ENCODE data around the gene EEFSEC.

DNA sequence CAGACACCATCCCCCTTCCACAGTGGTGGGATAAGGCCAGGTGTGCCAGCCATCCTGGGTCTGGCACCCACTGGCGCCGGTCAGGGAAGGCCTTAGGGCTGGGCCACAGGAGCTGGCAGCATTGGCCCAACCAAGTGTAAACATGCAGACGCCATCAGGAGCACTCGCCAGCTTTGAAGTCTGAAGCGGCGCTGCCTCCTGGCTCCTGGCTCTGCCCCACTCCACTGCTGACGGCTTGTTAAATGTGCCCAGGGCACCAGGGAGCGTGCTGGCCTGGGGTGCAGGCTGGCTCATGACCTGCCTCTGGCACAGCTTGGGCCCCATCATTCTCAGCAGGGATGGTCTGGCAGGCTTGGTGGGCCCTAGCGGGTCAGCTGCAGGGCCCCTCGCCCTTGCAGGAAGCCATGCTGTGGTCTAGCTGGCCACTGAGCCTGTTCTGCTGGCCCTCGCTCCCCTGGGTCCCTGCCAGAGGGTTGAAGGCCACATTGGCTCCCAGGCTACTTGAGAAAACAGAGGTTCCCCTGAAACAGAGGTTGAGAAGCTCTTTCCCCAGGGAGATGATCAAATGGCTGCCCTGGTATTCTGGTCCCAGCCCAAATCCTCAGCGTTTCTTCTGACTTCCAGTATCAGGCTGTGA, 196.8 kb downstream of the EEFSEC start:
- TF ChIP-seq EZH2 (IDR thresholded peaks at IDR 0.05; ENCODE audit: insufficient read depth, poor library complexity, severe bottlenecking) (no peak), EZH2phosphoT487 (IDR thresholded peaks at IDR 0.05; ENCODE audit: insufficient read depth, low read depth) (no peak)

Measured in GM23248 (cell line).